ENCODE data around the gene PHRF1. TPM values are rescaled to one million over a fixed set of nuclear protein-coding genes. Genes with fewer than 3 reads are reported as not detected.

Gene PHRF1, protein sequence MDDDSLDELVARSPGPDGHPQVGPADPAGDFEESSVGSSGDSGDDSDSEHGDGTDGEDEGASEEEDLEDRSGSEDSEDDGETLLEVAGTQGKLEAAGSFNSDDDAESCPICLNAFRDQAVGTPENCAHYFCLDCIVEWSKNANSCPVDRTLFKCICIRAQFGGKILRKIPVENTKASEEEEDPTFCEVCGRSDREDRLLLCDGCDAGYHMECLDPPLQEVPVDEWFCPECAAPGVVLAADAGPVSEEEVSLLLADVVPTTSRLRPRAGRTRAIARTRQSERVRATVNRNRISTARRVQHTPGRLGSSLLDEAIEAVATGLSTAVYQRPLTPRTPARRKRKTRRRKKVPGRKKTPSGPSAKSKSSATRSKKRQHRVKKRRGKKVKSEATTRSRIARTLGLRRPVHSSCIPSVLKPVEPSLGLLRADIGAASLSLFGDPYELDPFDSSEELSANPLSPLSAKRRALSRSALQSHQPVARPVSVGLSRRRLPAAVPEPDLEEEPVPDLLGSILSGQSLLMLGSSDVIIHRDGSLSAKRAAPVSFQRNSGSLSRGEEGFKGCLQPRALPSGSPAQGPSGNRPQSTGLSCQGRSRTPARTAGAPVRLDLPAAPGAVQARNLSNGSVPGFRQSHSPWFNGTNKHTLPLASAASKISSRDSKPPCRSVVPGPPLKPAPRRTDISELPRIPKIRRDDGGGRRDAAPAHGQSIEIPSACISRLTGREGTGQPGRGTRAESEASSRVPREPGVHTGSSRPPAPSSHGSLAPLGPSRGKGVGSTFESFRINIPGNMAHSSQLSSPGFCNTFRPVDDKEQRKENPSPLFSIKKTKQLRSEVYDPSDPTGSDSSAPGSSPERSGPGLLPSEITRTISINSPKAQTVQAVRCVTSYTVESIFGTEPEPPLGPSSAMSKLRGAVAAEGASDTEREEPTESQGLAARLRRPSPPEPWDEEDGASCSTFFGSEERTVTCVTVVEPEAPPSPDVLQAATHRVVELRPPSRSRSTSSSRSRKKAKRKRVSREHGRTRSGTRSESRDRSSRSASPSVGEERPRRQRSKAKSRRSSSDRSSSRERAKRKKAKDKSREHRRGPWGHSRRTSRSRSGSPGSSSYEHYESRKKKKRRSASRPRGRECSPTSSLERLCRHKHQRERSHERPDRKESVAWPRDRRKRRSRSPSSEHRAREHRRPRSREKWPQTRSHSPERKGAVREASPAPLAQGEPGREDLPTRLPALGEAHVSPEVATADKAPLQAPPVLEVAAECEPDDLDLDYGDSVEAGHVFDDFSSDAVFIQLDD (N-terminal part only)
- 29.7 TPM for total RNA-seq

GRCh38 chr11:575996-576768 is at the start of gene PHRF1:
TSS of gene PHRF1 (plus strand) at chr11:576470. CDS start at chr11:581513, 5,043 bp downstream.

DNA sequence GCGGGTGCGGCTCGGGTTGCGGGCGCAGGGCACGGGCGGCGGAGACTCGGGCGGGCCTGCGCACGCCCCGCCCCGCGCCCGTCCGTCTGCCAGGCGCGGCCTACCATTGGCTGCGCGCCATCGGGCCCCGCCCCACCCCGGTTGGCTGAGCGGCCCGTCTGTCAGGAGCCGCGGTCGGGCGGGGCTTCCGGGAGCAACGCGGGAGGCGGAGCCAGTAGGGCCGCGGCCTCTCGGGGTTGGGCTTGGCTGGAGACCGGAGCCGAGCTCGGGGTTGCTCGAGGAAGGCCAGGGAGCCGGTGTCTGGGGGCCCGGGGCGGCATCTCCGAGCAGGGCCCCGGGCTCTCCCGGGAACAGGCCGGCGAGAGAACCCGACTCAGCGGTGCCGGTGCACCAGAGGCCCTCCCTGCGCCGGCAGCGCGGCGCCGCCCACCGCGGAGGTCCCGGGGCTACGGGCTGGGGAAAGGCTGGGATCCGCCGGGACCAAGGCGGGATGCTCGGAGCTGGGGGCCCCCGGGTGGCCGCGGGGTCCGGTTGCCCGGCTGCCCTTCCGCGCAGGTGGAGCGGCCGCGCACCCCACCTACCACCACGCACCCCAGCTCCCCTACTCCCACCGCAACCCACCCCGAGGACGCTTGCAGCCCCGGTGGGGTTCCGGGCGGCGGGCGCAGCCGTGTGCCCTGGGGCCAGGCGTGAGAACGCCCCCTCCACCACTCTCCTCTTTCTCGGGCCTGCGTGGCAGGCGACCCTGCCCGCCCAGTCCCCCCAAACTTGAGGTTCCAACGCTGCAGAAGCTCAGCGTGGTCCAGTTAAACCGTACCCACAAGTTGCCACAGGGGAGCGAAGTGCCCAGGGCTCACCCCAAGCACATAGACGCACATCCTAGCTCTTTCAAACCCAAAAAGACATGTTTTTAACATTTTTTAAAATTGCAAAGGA is 40.5 kb upstream of the PHRF1 start, which contains the start of gene HRAS:
Gene HRAS, minus strand, starts transcription at position 58 of the 936 bp plus-strand sequence.

GRCh38 chr11:536841-537621 is 39.2 kb upstream of the PHRF1 start, which contains the start of gene LRRC56:
TSS of gene LRRC56 (plus strand) at chr11:537527. CDS start at chr11:540685, 3,158 bp downstream.

GRCh38 chr11:560305-561147 is 15.7 kb upstream of the PHRF1 start, which contains the start of the genes LMNTD2 and RASSF7:
TSS of gene LMNTD2 (minus strand) at chr11:560738. CDS start at chr11:560716, 22 bp downstream.
TSS of gene RASSF7 (plus strand) at chr11:560970. CDS start at chr11:561769, 799 bp downstream.

GRCh38 chr11:615504-616319 is 39.4 kb downstream of the PHRF1 start, which contains the start of gene IRF7:
TSS of gene IRF7 (minus strand) at chr11:615950. CDS start at chr11:615364, 586 bp downstream.

DNA sequence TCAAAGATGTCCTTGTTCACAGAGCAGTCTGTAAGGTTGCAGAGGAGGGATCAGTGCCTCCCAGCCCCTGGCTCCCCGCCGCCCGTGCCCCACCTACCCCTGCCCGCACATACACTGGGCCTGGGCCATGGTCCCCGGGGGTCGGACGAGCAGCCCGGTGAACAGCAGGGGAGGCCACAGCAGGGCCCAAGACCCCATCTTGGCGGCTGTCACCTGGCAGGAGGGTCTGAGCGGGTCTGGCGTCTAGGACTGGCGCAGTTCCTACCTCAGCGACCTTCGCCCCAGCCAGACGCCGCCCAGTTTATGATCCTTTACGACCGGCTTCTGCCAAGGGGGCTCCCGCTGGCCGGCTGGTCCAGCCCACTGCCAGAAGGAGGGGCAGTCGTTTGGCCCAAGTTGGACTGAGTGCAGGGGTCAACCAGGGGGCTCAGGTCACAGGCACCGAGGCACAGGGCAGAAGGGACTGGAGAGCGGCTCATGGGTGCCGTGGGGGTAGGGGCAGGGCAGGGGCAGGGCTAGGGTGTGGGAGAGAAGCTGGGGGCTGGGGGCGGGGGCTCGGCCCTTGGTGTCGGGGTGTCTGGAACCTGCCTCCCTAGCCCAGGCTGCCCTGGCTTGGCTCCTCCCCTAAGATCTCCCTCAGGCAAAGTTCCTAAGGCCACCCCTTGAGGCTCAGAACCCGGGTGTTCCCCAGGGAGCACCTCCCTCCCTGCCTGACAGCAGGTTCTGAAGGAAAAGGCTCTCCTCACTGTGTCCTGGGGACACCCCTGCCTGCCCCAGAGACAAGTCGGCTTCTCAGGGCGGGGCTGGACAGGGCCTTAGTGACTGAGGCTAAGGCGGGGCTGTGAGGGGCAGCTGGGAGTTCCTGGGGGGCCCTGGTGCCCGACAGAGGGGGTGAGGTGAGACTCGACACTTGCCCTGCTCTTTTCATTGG is 48.7 kb downstream of the PHRF1 start, which contains the start of gene CDHR5:
Gene CDHR5, minus strand, starts transcription at position 251 of the 931 bp plus-strand sequence. Its CDS starts 53 bp downstream, at position 198.

DNA sequence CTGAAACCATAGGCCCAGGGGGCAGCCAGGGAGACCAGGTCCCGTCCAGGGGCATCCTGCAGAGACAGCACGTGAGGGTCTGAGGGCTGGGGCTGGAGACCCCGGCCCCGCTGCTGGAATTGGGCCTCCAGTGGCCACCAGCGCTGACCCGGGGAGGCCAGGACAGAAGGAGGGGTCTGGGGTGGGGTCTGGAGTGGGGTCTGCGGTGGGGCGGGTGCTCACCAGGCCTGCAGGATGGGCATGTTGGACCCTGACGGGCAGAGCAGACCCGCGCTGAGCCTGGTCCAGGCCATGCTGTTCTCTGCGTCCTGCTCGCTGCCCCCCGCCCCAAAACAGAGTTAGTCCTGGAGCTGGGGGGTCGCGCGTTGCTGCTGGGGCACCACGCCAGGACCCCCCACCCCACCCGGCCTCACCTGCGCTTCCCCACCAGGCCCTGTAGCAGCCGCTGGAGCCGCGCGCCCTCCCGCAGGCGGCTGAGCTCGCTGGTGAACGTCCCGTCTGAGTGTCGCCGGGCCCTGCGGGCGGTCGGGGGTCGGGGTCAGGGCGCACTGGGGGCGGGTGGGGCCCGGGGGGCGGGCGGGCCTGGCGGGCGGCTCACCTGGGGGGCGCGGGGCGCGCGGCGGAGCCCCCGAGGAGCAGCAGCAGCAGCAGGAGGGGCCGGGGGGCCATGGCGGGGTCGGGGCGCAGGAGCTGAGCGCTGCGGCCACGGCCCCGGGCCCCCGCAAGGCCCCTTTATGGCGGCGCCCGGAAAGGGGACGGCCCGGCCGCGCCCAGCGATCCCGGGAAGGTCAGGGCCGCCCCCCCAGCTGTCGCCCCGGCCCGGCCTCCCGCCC is 50.4 kb downstream of the PHRF1 start, which contains the start of gene SCT:
Gene SCT, minus strand, starts transcription at position 707 of the 833 bp plus-strand sequence. Its CDS starts 38 bp downstream, at position 669.

GRCh38 chr11:636511-637332 is 60.5 kb downstream of the PHRF1 start, which contains the start of gene DRD4:
TSS of gene DRD4 (plus strand) at chr11:637269. CDS start at chr11:637305, 36 bp downstream.

Small RNA genes within 50 kb of the gene (small RNA-seq; reads per million reads assigned to genes)
- gene MIR210 (ENCODE audit: low replicate concordance), result 9.0 reads per million, percentile 95 among the genes with 10 or more reads in this experiment

Other genes starting within 250 kb of the PHRF1 start
- gene B4GALNT4, start 207.0 kb upstream of the PHRF1 start, total RNA-seq, result 53.1 TPM
- 5.2 TPM for gene PKP3, start 182.3 kb upstream of the PHRF1 start, total RNA-seq
- 40.8 TPM for gene SIGIRR, start 161.5 kb upstream of the PHRF1 start, total RNA-seq
- 12.8 TPM for gene ANO9, start 134.5 kb upstream of the PHRF1 start, total RNA-seq
- gene PTDSS2, start 126.2 kb upstream of the PHRF1 start, total RNA-seq, result 48.8 TPM
- gene RNH1, start 69.2 kb upstream of the PHRF1 start, total RNA-seq, result 143 TPM
- gene HRAS, start 40.9 kb upstream of the PHRF1 start, total RNA-seq, result 23.0 TPM
- 1.8 TPM for gene LRRC56, start 38.9 kb upstream of the PHRF1 start, total RNA-seq
- 2.3 TPM for gene LMNTD2, start 15.7 kb upstream of the PHRF1 start, total RNA-seq
- 55.8 TPM for gene RASSF7, start 15.5 kb upstream of the PHRF1 start, total RNA-seq
- gene IRF7, start 39.5 kb downstream of the PHRF1 start, total RNA-seq, result 18.1 TPM
- 21.3 TPM for gene CDHR5, start 48.5 kb downstream of the PHRF1 start, total RNA-seq
- gene SCT, start 50.7 kb downstream of the PHRF1 start, total RNA-seq, result 7.6 TPM
- 1.3 TPM for gene DRD4, start 60.8 kb downstream of the PHRF1 start, total RNA-seq
- gene DEAF1, start 118.8 kb downstream of the PHRF1 start, total RNA-seq, result 27.9 TPM
- 16.8 TPM for gene TMEM80, start 119.3 kb downstream of the PHRF1 start, total RNA-seq
- 137 TPM for gene EPS8L2, start 129.8 kb downstream of the PHRF1 start, total RNA-seq
- 118 TPM for gene TALDO1, start 171.0 kb downstream of the PHRF1 start, total RNA-seq
- gene GATD1, start 201.0 kb downstream of the PHRF1 start, total RNA-seq, result 67.5 TPM
- gene CEND1, start 213.6 kb downstream of the PHRF1 start, total RNA-seq, result 0.12 TPM
- 10.7 TPM for gene SLC25A22, start 221.8 kb downstream of the PHRF1 start, total RNA-seq
- 19.7 TPM for gene PIDD1, start 228.8 kb downstream of the PHRF1 start, total RNA-seq
- gene RPLP2, start 233.5 kb downstream of the PHRF1 start, total RNA-seq, result 558 TPM
- 76.7 TPM for gene PNPLA2, start 242.4 kb downstream of the PHRF1 start, total RNA-seq